ENCODE results near the gene SH3RF3. TPM values are rescaled to one million over a fixed set of nuclear protein-coding genes. Genes with fewer than 3 reads are reported as not detected.

The SH3RF3 gene
- total and polyA plus RNA-seq, 3 experiments from 2014 or later = 0.24 to 0.31 (median 0.27) TPM

DNA sequence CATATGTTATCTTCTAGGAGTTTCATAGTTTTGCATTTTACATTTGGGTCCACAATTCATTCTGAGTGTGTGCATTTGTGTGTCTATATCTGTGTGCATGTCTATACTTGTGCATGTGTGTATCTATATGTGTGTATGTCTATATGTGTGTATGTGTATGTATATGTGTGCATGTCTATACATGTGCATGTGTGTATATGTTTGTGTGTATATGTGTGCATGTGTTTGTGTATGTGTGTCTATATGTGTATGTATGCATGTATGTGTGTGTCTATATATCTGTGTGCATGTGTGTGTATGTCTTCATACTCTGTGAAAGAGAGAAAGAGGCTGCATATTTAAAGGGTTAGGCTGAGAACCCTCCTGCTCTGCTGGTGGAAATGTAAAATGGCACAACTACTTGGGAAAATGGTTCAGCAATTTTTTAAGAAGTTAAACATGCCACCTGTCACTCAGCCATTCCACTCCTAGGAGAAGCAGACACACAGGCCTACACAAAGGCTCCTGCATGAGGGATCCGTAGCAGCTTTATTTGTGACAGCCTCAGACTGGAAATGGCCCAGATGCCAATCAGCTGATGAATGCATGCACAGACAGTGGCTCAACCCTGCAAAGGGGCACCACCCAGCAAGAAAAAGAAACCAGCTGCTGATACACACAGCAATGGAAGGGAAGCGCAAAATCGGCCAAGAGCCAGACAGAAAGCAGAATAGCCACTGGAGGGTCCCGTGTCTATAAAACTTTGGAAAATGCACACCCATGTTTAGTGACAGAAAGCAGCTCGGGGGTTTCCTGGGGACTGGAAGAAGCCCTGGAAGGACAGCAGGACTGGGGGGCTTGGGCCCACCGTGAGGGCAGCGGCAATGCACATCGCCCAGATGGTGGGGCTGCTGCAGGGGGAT, 337.9 kb downstream of the SH3RF3 start:
- DNase-seq = no peak
- POLR2A ChIA-PET = no interaction called here
- Mint-ChIP-seq H3K36me3 (no peaks in the 10 kb centered on the region), H3K4me3 (no peak overlapping the region), H3K9me3 (no peaks in the 10 kb centered on the region), H3K27me3 (peaks cover 3 to 11% of the 10 kb centered on the region in 2 donors), H3K4me1 (no peaks in the 10 kb centered on the region), H3K27ac (no peak overlapping the region)
- no peaks in the 10 kb centered on the region for H3K27me3 ChIP-seq (ENCODE audit: insufficient read depth, low read length, poor library complexity, severe bottlenecking)
- no peaks in the 10 kb centered on the region for H3K36me3 ChIP-seq (ENCODE audit: insufficient read depth, low read length)
- no peak overlapping the region for H3K27ac ChIP-seq (ENCODE audit: low read depth, low read length)
- H3K4me1 ChIP-seq (ENCODE audit: insufficient read depth, low read length) = no peaks in the 10 kb centered on the region
- H3K4me3 ChIP-seq (ENCODE audit: low read length) = no peak overlapping the region
- CTCF ChIA-PET = no interaction called here
- H3K9me3 ChIP-seq (ENCODE audit: low read length) = no peaks in the 10 kb centered on the region

DNA sequence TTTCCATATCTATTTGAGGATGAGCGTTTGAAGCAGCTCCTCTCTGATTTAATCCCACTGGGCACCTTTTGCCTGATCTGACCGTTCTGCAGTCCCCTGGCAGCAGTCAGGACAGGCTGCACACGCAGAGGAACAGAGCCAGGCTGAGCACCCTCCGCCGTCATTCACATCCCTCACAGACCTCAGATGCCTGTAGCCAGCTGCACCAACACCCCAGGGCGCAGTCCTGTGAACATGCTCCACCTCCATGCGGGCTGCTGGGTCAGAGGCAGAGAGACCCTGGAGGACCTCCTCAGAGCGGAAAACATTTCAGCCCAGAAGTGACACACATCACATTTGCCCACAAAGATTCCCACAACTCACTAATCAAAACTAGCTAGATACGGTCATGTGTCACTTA, 338.7 kb downstream of the SH3RF3 start:
- peaks cover 3 to 11% of the 10 kb centered on the region in 2 donors for H3K27me3 Mint-ChIP-seq
- H3K36me3 Mint-ChIP-seq = no peaks in the 10 kb centered on the region
- ChIA-PET POLR2A (no interaction called here), CTCF (interaction anchor here (1.4 kb wide), 1 partner anchor 42 kb away, joined by 3 read pairs; no protein-coding TSS in a partner anchor)
- H3K4me1 Mint-ChIP-seq = no peaks in the 10 kb centered on the region
- Histone ChIP-seq H3K4me1 (ENCODE audit: insufficient read depth, low read length) (no peaks in the 10 kb centered on the region), H3K4me3 (ENCODE audit: low read length) (no peak overlapping the region), H3K9me3 (ENCODE audit: low read length) (no peaks in the 10 kb centered on the region), H3K36me3 (ENCODE audit: insufficient read depth, low read length) (no peaks in the 10 kb centered on the region), H3K27me3 (ENCODE audit: insufficient read depth, low read length, poor library complexity, severe bottlenecking) (no peaks in the 10 kb centered on the region), H3K27ac (ENCODE audit: low read depth, low read length) (no peak overlapping the region)
- no peak for DNase-seq
- no peaks in the 10 kb centered on the region for H3K9me3 Mint-ChIP-seq
- no peak overlapping the region for H3K4me3 Mint-ChIP-seq
- no peak overlapping the region for H3K27ac Mint-ChIP-seq

DNA sequence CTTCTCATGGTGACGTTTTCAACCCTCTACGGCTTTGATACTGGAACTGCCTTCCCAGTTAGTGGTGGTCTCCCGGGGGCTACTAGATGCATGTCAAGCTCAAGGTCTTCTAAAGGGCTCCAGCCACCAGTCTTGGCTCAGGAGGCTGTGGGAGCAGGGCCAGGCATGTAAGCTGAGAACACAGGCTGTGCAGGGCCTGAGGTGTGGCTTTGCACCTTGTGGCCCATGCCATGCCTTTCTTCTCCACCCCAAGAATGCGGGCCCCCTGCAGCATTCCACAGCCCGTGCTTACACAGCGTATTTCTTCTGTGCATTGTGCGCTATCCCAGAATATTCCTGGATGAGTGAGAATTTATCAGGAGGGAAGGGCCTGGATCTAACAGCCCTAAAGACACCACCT, 339.9 kb downstream of the SH3RF3 start:
- Mint-ChIP-seq H3K4me3 (no peak overlapping the region), H3K36me3 (no peaks in the 10 kb centered on the region), H3K27ac (no peak overlapping the region), H3K9me3 (no peaks in the 10 kb centered on the region), H3K27me3 (peaks cover 3 to 13% of the 10 kb centered on the region in 2 donors), H3K4me1 (no peaks in the 10 kb centered on the region)
- H3K36me3 ChIP-seq (ENCODE audit: insufficient read depth, low read length) = no peaks in the 10 kb centered on the region
- no peak overlapping the region for H3K4me3 ChIP-seq (ENCODE audit: low read length)
- no peak for DNase-seq
- ChIA-PET CTCF (interaction anchor here (1.4 kb wide), 1 partner anchor 41 kb away, joined by 3 read pairs; no protein-coding TSS in a partner anchor), POLR2A (no interaction called here)
- H3K4me1 ChIP-seq (ENCODE audit: insufficient read depth, low read length) = no peaks in the 10 kb centered on the region
- no peak overlapping the region for H3K27ac ChIP-seq (ENCODE audit: low read depth, low read length)
- H3K27me3 ChIP-seq (ENCODE audit: insufficient read depth, low read length, poor library complexity, severe bottlenecking) = no peaks in the 10 kb centered on the region
- H3K9me3 ChIP-seq (ENCODE audit: low read length) = no peaks in the 10 kb centered on the region

DNA sequence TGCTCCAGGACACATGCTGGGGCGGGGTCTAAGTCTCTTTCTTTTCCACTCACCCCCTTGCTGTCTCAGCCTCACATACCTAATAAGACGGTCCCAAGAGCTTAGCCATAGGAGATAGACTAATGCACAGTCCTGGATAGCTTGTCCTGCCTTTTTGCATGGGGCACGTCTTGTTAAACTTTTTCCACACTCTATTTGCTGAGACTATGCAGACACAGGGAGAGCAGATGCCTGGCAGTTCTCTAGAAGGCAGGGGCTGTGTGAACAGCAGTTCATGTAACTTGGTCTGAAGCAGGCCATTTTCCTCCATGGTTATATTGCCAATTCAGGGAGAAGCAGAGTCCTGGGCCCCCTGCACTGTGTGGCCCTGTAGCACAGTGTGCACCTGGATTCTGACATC, 342.7 kb downstream of the SH3RF3 start:
- no peaks in the 10 kb centered on the region for H3K27me3 ChIP-seq (ENCODE audit: insufficient read depth, low read length, poor library complexity, severe bottlenecking)
- ChIA-PET CTCF (interaction anchor here (1.4 kb wide), 1 partner anchor 35 kb away, joined by 3 read pairs; no protein-coding TSS in a partner anchor), POLR2A (no interaction called here)
- H3K4me1 ChIP-seq (ENCODE audit: insufficient read depth, low read length) = no peaks in the 10 kb centered on the region
- no peaks in the 10 kb centered on the region for H3K9me3 ChIP-seq (ENCODE audit: low read length)
- Mint-ChIP-seq H3K27me3 (peaks cover 3 to 16% of the 10 kb centered on the region in 2 donors), H3K9me3 (no peaks in the 10 kb centered on the region), H3K36me3 (no peaks in the 10 kb centered on the region), H3K4me3 (no peak overlapping the region), H3K4me1 (no peaks in the 10 kb centered on the region), H3K27ac (no peak overlapping the region)
- no peak overlapping the region for H3K4me3 ChIP-seq (ENCODE audit: low read length)
- no peaks in the 10 kb centered on the region for H3K36me3 ChIP-seq (ENCODE audit: insufficient read depth, low read length)
- no peak overlapping the region for H3K27ac ChIP-seq (ENCODE audit: low read depth, low read length)
- DNase-seq = no peak

DNA sequence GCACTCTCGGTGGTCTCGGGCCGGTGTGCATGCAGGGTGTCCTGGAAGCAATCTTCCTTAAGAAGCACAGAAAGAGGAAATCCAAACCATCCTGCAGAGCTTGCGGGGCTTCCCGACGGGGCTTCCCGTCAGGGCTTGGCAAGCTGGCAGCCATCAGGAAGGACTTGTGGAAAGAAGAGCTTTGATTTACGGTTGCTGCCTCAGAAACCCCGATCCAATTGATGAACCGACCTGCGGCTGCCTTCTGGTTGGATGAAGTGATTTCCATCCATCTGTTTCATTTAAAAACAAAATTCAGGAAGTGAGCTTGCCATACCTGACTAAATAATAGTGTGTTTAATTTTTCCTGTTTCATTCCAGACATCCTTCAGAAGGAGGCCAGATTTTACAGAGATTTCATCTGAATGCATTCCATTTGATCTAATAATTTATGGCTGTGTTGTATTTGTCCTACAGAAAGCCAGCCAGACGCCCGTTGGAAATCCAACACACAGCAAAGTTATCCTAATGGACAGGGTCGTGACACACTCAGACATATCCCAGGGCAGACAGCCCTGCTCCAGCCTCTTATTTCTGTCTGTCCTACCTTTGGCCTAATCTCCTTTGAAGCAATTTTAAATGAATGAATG, 343.4 kb downstream of the SH3RF3 start:
- ChIA-PET POLR2A (no interaction called here), CTCF (no interaction called here)
- Mint-ChIP-seq H3K4me1 (no peaks in the 10 kb centered on the region), H3K27me3 (peaks cover 3 to 16% of the 10 kb centered on the region in 2 donors), H3K36me3 (no peaks in the 10 kb centered on the region), H3K4me3 (no peak overlapping the region), H3K27ac (no peak overlapping the region), H3K9me3 (no peaks in the 10 kb centered on the region)
- Histone ChIP-seq H3K27me3 (ENCODE audit: insufficient read depth, low read length, poor library complexity, severe bottlenecking) (no peaks in the 10 kb centered on the region), H3K9me3 (ENCODE audit: low read length) (no peaks in the 10 kb centered on the region), H3K27ac (ENCODE audit: low read depth, low read length) (no peak overlapping the region), H3K4me1 (ENCODE audit: insufficient read depth, low read length) (no peaks in the 10 kb centered on the region), H3K4me3 (ENCODE audit: low read length) (no peak overlapping the region), H3K36me3 (ENCODE audit: insufficient read depth, low read length) (no peaks in the 10 kb centered on the region)
- DNase-seq = no peak

DNA sequence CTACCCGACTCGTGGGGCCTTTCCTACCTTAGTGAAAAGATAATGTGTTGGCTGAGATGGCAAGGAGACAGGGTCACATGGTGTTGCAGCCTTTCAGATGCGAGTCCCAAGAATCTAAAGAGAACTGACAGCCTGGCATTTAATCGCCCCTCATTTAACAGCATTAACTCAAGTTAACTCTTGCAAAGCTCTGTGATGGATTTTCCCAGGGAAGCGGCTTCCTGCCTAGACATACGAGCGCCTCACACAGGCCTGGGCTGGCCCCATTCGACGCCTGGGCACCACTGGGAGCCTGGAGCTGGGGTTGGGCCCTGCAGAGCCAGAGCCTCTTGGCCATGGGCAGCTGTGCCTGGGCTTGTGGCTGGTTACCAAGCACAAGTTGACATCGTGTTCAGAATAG, 344.0 kb downstream of the SH3RF3 start:
- H3K9me3 Mint-ChIP-seq = no peaks in the 10 kb centered on the region
- H3K36me3 Mint-ChIP-seq = no peaks in the 10 kb centered on the region
- H3K4me3 Mint-ChIP-seq = no peak overlapping the region
- H3K27ac Mint-ChIP-seq = no peak overlapping the region
- no peaks in the 10 kb centered on the region for H3K9me3 ChIP-seq (ENCODE audit: low read length)
- no peaks in the 10 kb centered on the region for H3K36me3 ChIP-seq (ENCODE audit: insufficient read depth, low read length)
- no peaks in the 10 kb centered on the region for H3K4me1 ChIP-seq (ENCODE audit: insufficient read depth, low read length)
- no peaks in the 10 kb centered on the region for H3K27me3 ChIP-seq (ENCODE audit: insufficient read depth, low read length, poor library complexity, severe bottlenecking)
- H3K27me3 Mint-ChIP-seq = peaks cover 3 to 12% of the 10 kb centered on the region in 2 donors
- no peak overlapping the region for H3K27ac ChIP-seq (ENCODE audit: low read depth, low read length)
- H3K4me1 Mint-ChIP-seq = no peaks in the 10 kb centered on the region
- no peak overlapping the region for H3K4me3 ChIP-seq (ENCODE audit: low read length)
- DNase-seq = no peak
- POLR2A ChIA-PET = no interaction called here
- CTCF ChIA-PET = no interaction called here

DNA sequence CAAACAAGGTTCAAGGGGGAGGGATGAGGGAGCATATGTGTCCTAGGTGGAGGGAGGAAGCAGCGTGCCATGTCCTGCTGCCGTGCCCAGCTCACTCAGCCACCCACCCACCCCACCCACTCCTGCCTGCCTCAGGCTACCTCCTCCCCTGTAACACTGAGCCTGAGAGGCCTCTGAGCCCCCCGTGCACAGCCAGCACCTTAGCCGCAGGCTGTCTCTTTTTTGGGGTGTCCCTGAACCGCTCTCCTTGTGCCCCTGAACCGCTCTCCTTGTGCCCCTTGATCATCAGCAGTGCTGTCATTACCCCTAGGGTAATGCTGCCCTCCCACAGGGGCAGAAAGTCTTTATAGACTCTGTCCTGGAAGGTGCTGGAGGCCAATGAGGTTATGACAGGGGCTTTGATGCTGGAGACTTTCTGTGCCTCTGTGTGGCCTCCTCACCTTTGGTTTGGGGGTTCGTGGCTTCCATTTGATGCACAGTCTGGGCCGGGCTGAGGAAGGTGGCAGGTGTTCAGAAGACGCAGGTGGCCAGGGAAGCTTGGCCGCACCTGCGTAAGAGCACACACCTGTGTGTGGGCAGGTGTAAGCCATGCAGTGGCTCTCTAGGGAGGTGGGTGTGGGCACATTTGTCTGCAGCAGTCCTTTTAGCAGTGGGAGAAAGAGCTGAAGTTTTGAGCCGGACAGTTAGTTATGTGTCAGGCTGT, 344.8 kb downstream of the SH3RF3 start:
- Histone ChIP-seq H3K36me3 (ENCODE audit: insufficient read depth, low read length) (no peaks in the 10 kb centered on the region), H3K9me3 (ENCODE audit: low read length) (no peaks in the 10 kb centered on the region), H3K4me3 (ENCODE audit: low read length) (no peak overlapping the region), H3K27ac (ENCODE audit: low read depth, low read length) (no peak overlapping the region), H3K4me1 (ENCODE audit: insufficient read depth, low read length) (no peaks in the 10 kb centered on the region), H3K27me3 (ENCODE audit: insufficient read depth, low read length, poor library complexity, severe bottlenecking) (no peaks in the 10 kb centered on the region)
- no peaks in the 10 kb centered on the region for H3K36me3 Mint-ChIP-seq
- no peaks in the 10 kb centered on the region for H3K9me3 Mint-ChIP-seq
- H3K27ac Mint-ChIP-seq = no peak overlapping the region
- peaks cover 3 to 8% of the 10 kb centered on the region in 2 donors for H3K27me3 Mint-ChIP-seq
- CTCF ChIA-PET = no interaction called here
- no peak overlapping the region for H3K4me3 Mint-ChIP-seq
- POLR2A ChIA-PET = no interaction called here
- DNase-seq = no peak
- H3K4me1 Mint-ChIP-seq = no peaks in the 10 kb centered on the region

DNA sequence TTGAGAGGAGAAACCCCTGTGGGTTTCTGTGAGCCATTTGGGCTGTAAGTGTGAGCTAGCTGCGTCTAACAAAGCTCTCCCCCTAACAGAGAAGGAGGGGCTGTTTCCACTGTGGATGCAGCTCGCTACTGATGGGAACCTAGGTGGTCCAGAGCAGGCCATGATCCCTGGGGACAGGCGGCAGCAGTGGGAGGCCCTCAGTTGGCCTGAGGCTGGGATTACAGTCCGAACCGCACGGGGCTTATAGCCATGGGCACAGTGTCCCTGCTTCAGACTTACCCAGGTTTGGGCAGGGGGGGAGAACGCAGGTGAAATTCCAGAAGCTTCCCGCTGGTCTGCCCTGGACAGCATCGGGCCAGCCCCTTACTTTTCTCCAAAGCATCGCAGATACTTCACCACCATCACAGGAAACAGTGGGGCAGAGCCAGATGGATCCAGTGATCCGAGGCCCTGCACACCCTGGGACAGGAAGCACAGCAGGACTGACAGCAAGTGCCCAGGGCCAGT, 345.4 kb downstream of the SH3RF3 start:
- no peaks in the 10 kb centered on the region for H3K9me3 Mint-ChIP-seq
- peaks cover under 1 to 8% of the 10 kb centered on the region in 2 donors for H3K27me3 Mint-ChIP-seq
- no peak overlapping the region for H3K27ac Mint-ChIP-seq
- no peaks in the 10 kb centered on the region for H3K9me3 ChIP-seq (ENCODE audit: low read length)
- no peak overlapping the region for H3K4me3 ChIP-seq (ENCODE audit: low read length)
- H3K36me3 Mint-ChIP-seq = no peaks in the 10 kb centered on the region
- H3K4me3 Mint-ChIP-seq = no peak overlapping the region
- H3K4me1 Mint-ChIP-seq = no peaks in the 10 kb centered on the region
- no peaks in the 10 kb centered on the region for H3K4me1 ChIP-seq (ENCODE audit: insufficient read depth, low read length)
- H3K36me3 ChIP-seq (ENCODE audit: insufficient read depth, low read length) = no peaks in the 10 kb centered on the region
- DNase-seq = no peak
- no peak overlapping the region for H3K27ac ChIP-seq (ENCODE audit: low read depth, low read length)
- POLR2A ChIA-PET = no interaction called here
- no peaks in the 10 kb centered on the region for H3K27me3 ChIP-seq (ENCODE audit: insufficient read depth, low read length, poor library complexity, severe bottlenecking)
- CTCF ChIA-PET = no interaction called here

Measured in CD8-positive, alpha-beta memory T cell (primary cell).